Measurements from ENCODE around the gene PRDM15. TPM values are rescaled to one million over a fixed set of nuclear protein-coding genes. Genes with fewer than 3 reads are reported as not detected.

The PRDM15 gene
- polyA plus RNA-seq, 1 experiment = 5.1 TPM

DNA sequence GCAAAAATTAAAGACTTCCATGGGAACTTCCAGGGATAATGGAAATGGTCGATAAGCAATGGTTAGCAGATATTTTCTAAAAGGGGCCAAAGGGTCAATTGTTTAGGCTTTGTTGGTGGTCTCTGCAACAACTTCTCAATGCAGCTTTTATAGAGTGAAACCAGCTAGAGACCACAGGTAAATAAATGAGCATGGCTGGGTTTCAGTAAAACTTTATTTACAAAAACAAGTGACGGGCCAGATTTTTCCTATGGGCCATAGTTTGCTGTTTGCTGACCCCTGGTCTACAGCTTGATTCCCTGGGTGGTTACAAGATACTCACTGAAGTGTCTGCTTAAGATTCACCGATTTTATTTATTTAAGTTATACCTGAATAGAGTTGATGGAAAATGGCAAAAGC, 22.6 kb upstream of the PRDM15 start:
- Histone ChIP-seq H3K9me3 (ENCODE audit: control insufficient read depth, insufficient read depth, low read length) (no peaks in the 10 kb centered on the region; the same call in 1 of the 2 replicates), H3K4me3 (ENCODE audit: low read depth, low read length) (no peak overlapping the region), H3K27me3 (ENCODE audit: control insufficient read depth, insufficient read depth, low read length) (no peaks in the 10 kb centered on the region), H3K27ac (ENCODE audit: low read depth, low read length) (no peak overlapping the region)
- ChIA-PET POLR2A (no interaction called here), CTCF (no interaction called here)
- TF ChIP-seq, protein P1, sequence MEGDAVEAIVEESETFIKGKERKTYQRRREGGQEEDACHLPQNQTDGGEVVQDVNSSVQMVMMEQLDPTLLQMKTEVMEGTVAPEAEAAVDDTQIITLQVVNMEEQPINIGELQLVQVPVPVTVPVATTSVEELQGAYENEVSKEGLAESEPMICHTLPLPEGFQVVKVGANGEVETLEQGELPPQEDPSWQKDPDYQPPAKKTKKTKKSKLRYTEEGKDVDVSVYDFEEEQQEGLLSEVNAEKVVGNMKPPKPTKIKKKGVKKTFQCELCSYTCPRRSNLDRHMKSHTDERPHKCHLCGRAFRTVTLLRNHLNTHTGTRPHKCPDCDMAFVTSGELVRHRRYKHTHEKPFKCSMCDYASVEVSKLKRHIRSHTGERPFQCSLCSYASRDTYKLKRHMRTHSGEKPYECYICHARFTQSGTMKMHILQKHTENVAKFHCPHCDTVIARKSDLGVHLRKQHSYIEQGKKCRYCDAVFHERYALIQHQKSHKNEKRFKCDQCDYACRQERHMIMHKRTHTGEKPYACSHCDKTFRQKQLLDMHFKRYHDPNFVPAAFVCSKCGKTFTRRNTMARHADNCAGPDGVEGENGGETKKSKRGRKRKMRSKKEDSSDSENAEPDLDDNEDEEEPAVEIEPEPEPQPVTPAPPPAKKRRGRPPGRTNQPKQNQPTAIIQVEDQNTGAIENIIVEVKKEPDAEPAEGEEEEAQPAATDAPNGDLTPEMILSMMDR (IDR thresholded peaks at IDR 0.05; ENCODE audit: low read depth, low read length) = no peak
- DNase-seq (ENCODE audit: low read depth, low spot score) = no peak

DNA sequence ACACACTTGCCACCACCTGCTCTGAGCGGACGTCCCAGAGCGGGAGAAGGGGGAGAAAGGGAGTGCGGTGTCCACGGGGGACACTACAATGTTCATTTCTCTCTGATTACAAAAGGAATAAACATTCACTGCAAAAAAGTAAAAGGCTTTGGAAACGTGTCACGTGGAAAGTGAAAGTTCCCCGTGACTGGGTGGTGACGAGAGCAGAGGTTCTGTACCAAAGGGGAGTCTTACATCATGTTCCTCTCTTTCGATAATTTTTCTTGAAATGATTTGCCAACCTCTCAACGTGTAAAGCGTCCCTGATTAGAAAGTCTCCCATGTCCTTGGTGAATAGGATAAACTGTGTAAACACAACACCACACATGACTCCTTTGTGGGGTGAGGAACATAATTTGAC, 22.0 kb upstream of the PRDM15 start:
- ChIA-PET CTCF (no interaction called here), POLR2A (no interaction called here)
- TF ChIP-seq, protein P1 (IDR thresholded peaks at IDR 0.05; ENCODE audit: low read depth, low read length) = no peak
- Histone ChIP-seq H3K27me3 (ENCODE audit: control insufficient read depth, insufficient read depth, low read length) (no peaks in the 10 kb centered on the region), H3K27ac (ENCODE audit: low read depth, low read length) (no peak overlapping the region), H3K4me3 (ENCODE audit: low read depth, low read length) (no peak overlapping the region), H3K9me3 (ENCODE audit: control insufficient read depth, insufficient read depth, low read length) (no peaks in the 10 kb centered on the region; the same call in 1 of the 2 replicates)
- no peak for DNase-seq (ENCODE audit: low read depth, low spot score)

DNA sequence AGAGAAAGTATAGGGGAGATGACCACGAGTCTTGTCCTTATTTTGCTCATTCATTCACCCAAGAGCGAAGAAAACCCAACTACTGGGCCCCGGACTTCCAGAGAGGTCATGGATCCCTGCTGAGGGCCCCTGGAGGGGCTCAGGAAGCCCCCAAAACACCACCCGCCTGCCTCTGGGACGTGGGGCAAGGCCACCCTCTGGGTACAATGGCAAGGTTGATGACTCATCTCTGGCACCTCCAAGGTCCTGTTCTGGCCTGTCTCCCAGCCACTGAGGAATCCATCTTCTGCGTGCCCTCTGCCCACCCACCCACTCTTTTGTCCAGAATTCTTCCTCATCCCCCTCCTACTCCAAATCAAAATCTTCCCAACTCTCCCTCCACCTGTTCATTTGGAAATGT, 21.3 kb upstream of the PRDM15 start:
- ChIA-PET CTCF (no interaction called here), POLR2A (no interaction called here)
- TF ChIP-seq, protein P1 (IDR thresholded peaks at IDR 0.05; ENCODE audit: low read depth, low read length) = no peak
- Histone ChIP-seq H3K27me3 (ENCODE audit: control insufficient read depth, insufficient read depth, low read length) (no peaks in the 10 kb centered on the region), H3K9me3 (ENCODE audit: control insufficient read depth, insufficient read depth, low read length) (no peaks in the 10 kb centered on the region; the same call in 1 of the 2 replicates), H3K27ac (ENCODE audit: low read depth, low read length) (no peak overlapping the region), H3K4me3 (ENCODE audit: low read depth, low read length) (no peak overlapping the region)
- no peak for DNase-seq (ENCODE audit: low read depth, low spot score)

DNA sequence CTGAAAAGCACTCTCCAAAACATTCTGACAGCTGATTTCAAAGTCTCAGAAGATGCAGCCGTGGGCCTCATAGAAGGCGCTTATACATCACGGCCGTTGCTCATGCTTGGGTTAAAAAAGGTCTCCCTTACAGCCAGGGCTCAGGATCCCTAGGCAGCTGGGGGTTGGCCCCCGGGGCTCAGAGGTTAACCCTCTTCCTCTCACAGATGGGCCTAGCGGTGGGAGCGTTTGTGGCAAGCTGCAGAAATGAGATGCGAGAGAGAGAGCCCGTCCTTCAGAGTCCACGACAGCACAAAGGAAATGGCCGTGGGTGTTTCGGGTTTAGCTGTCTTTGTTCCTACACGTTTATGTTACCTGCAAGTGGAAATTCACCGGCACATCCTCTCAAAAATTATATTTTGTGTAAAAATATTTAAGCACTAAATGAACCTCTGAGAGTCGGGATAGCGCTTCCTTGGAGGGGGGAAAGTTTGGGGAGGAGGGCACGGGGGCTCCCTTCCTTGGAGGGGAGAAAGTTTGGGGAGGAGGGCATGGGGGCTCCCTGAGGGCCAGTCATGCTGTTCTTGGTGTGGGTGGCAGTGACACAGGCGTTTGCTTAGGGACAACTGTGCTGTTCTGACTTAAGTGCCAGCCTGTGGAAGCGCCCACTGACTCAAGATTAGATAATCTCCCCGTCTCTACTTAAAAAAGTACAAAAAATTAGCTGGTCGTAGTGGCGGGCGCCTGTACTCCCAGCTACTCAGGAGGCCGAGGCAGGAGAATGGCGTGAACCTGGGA, 20.5 kb upstream of the PRDM15 start:
- TF ChIP-seq, protein P1 (IDR thresholded peaks at IDR 0.05; ENCODE audit: low read depth, low read length) = no peak
- no peak for DNase-seq (ENCODE audit: low read depth, low spot score)
- POLR2A ChIA-PET = no interaction called here
- H3K27ac ChIP-seq (ENCODE audit: low read depth, low read length) = no peak overlapping the region
- H3K9me3 ChIP-seq (ENCODE audit: control insufficient read depth, insufficient read depth, low read length) = no peaks in the 10 kb centered on the region; the same call in 1 of the 2 replicates
- CTCF ChIA-PET = no interaction called here
- H3K4me3 ChIP-seq (ENCODE audit: low read depth, low read length) = no peak overlapping the region
- H3K27me3 ChIP-seq (ENCODE audit: control insufficient read depth, insufficient read depth, low read length) = no peaks in the 10 kb centered on the region

DNA sequence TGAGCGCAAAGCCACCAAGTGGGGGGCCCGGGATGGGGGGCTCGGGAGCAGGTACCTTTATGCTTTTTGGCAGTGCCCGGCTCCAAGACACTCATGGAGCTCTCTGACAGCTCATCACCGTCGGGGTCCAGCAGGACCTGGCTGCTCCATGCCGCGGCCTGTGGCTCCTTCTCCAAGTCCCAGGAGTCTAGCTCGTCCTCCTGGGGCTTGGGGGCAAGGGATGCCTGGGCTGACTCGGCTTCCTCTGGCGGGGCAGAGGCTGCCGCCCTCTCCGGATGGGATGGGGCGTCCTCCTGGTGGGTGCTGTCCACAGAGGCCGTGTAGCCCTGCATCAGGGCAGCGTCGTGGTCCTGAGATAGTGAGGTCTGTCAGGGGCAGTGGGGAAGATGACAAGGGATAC, 19.9 kb upstream of the PRDM15 start:
- H3K9me3 ChIP-seq (ENCODE audit: control insufficient read depth, insufficient read depth, low read length) = no peaks in the 10 kb centered on the region; the same call in 1 of the 2 replicates
- DNase-seq (ENCODE audit: low read depth, low spot score) = no peak
- H3K4me3 ChIP-seq (ENCODE audit: low read depth, low read length) = no peak overlapping the region
- ChIA-PET CTCF (no interaction called here), POLR2A (no interaction called here)
- no peak overlapping the region for H3K27ac ChIP-seq (ENCODE audit: low read depth, low read length)
- TF ChIP-seq, protein P1 (IDR thresholded peaks at IDR 0.05; ENCODE audit: low read depth, low read length) = no peak
- no peaks in the 10 kb centered on the region for H3K27me3 ChIP-seq (ENCODE audit: control insufficient read depth, insufficient read depth, low read length)
